Muscle layer of colon (tissue), 2 donors: ENCODE data around the gene OTOP3.
"Not testable (repeated sequence)": the region's sequence is repeated elsewhere in the genome, so short reads cannot be mapped to it uniquely, and the experiment has no call there.

ENCODE experiments used
- H3K27ac ChIP-seq: one replicate; pipeline ENCODE4 v1.7.0; 2013; ENCODE audit warnings: low read depth, mild to moderate bottlenecking, low read length, moderate library complexity
- H3K27me3 ChIP-seq, 2 donors: one replicate each; pipeline ENCODE4 v1.7.0; 2013; ENCODE audit warnings: low read length in 2 of 2, mild to moderate bottlenecking in 2 of 2; ENCODE audit not compliant: insufficient read depth in 2 of 2, control insufficient read depth in 1 of 2
- H3K36me3 ChIP-seq: one replicate; pipeline ENCODE4 v1.7.0; 2013; ENCODE audit warnings: mild to moderate bottlenecking, low read length; ENCODE audit not compliant: insufficient read depth
- H3K4me1 ChIP-seq: one replicate; pipeline ENCODE4 v1.7.0; 2013; ENCODE audit warnings: mild to moderate bottlenecking, low read length; ENCODE audit not compliant: insufficient read depth
- H3K4me3 ChIP-seq, 2 donors: one replicate each; pipeline ENCODE4 v1.7.0; 2013; ENCODE audit warnings: low read length in 2 of 2, low read depth in 1 of 2, mild to moderate bottlenecking in 1 of 2, moderate library complexity in 1 of 2
- H3K9ac ChIP-seq: one replicate; pipeline ENCODE4 v1.7.0; 2013; ENCODE audit warnings: low read length
- H3K9me3 ChIP-seq: one replicate; pipeline ENCODE4 v1.7.0; 2013; ENCODE audit warnings: mild to moderate bottlenecking, low read length
- donor health status: abdominal sarcoma.
- donor health status: Adenocarcinoma of cecum.

Gene OTOP3

GRCh38 chr17:74969501-74969900 is 33.8 kb downstream of the OTOP3 start:
- not testable (repeated sequence) for H3K27ac ChIP-seq, H3K9me3 ChIP-seq, H3K9ac ChIP-seq, H3K4me3 ChIP-seq, H3K4me1 ChIP-seq, H3K36me3 ChIP-seq
- H3K27me3 ChIP-seq: peaks cover 0 to 18% of the 10 kb centered on the region in 2 donors

- H3K36me3 ChIP-seq: no peaks in the 10 kb centered on the region
- H3K27ac ChIP-seq: no peak overlapping the region
- H3K9ac ChIP-seq: no peak overlapping the region
- H3K4me3 ChIP-seq: no peak overlapping the region
- peaks cover 0 to 18% of the 10 kb centered on the region in 2 donors for H3K27me3 ChIP-seq
- no peaks in the 10 kb centered on the region for H3K9me3 ChIP-seq
- peaks cover 4% of the 10 kb centered on the region for H3K4me1 ChIP-seq
Measured at GRCh38 chr17:74970395-74970794, 34.7 kb downstream of the OTOP3 start.

- peaks cover 0 to 18% of the 10 kb centered on the region in 2 donors for H3K27me3 ChIP-seq
- no peak overlapping the region for H3K9ac ChIP-seq
- no peaks in the 10 kb centered on the region for H3K36me3 ChIP-seq
- no peaks in the 10 kb centered on the region for H3K9me3 ChIP-seq
- peak overlapping the region in 1 of 2 donors; percentile 32 for H3K4me3 ChIP-seq
- no peak overlapping the region for H3K27ac ChIP-seq
- peaks cover 4% of the 10 kb centered on the region for H3K4me1 ChIP-seq
Measured at GRCh38 chr17:74971069-74971841, 35.6 kb downstream of the OTOP3 start.

- Histone ChIP-seq H3K27me3 (peaks cover 0 to 18% of the 10 kb centered on the region in 2 donors), H3K4me3 (peak overlapping the region; percentile 32 to 74), H3K27ac (no peak overlapping the region), H3K4me1 (peaks cover 4% of the 10 kb centered on the region), H3K9ac (no peak overlapping the region), H3K36me3 (no peaks in the 10 kb centered on the region), H3K9me3 (no peaks in the 10 kb centered on the region)
Measured at GRCh38 chr17:74971842-74972106, 36.1 kb downstream of the OTOP3 start.

- peaks cover 4% of the 10 kb centered on the region for H3K4me1 ChIP-seq
Measured at GRCh38 chr17:74972107-74972972, 36.6 kb downstream of the OTOP3 start, which contains the start of gene HID1. Gene HID1 (minus strand): TSS chr17:74972759. CDS start chr17:74972656, 103 bp downstream.

GRCh38 chr17:74972973-74973328 is 37.3 kb downstream of the OTOP3 start:
- peaks cover 0 to 18% of the 10 kb centered on the region in 2 donors for H3K27me3 ChIP-seq
- H3K36me3 ChIP-seq: no peaks in the 10 kb centered on the region
- H3K27ac ChIP-seq: no peak overlapping the region
- no peaks in the 10 kb centered on the region for H3K9me3 ChIP-seq
- H3K9ac ChIP-seq: no peak overlapping the region
- H3K4me1 ChIP-seq: peaks cover 4% of the 10 kb centered on the region
- H3K4me3 ChIP-seq: peak overlapping the region in 1 of 2 donors; percentile 74

More at GRCh38 chr17:74972107-74972972, 36.6 kb downstream of the OTOP3 start, which contains the start of gene HID1:
- Histone ChIP-seq H3K4me3 (peak within 1 kb of the TSS; percentile 32 to 74), H3K27me3 (peaks cover 0 to 18% of the 10 kb centered on the region in 2 donors), H3K36me3 (no peaks in the 10 kb centered on the region), H3K9me3 (no peaks in the 10 kb centered on the region), H3K27ac (no peak within 1 kb of the TSS), H3K9ac (no peak within 1 kb of the TSS)

- H3K4me1 ChIP-seq: peaks cover 4% of the 10 kb centered on the region
- H3K27me3 ChIP-seq: peaks cover 0 to 18% of the 10 kb centered on the region in 2 donors
- H3K27ac ChIP-seq: no peak overlapping the region
Measured at GRCh38 chr17:74975943-74976342, 40.2 kb downstream of the OTOP3 start.

GRCh38 chr17:74977802-74978201 is 42.1 kb downstream of the OTOP3 start:
- no peaks in the 10 kb centered on the region for H3K9me3 ChIP-seq
- no peak overlapping the region for H3K4me3 ChIP-seq
- H3K9ac ChIP-seq: no peak overlapping the region
- no peak overlapping the region for H3K27ac ChIP-seq
- H3K4me1 ChIP-seq: peaks cover 8% of the 10 kb centered on the region
- peaks cover 0 to 3% of the 10 kb centered on the region in 2 donors for H3K27me3 ChIP-seq
- H3K36me3 ChIP-seq: no peaks in the 10 kb centered on the region

More at GRCh38 chr17:74975943-74976342, 40.2 kb downstream of the OTOP3 start:
- no peak overlapping the region for H3K9ac ChIP-seq
- H3K4me3 ChIP-seq: no peak overlapping the region
- no peaks in the 10 kb centered on the region for H3K36me3 ChIP-seq
- H3K9me3 ChIP-seq: no peaks in the 10 kb centered on the region

GRCh38 chr17:74978240-74978639 is 42.5 kb downstream of the OTOP3 start:
- no peaks in the 10 kb centered on the region for H3K27me3 ChIP-seq
- H3K4me3 ChIP-seq: no peak overlapping the region
- no peak overlapping the region for H3K27ac ChIP-seq
- H3K4me1 ChIP-seq: peaks cover 8% of the 10 kb centered on the region
- no peaks in the 10 kb centered on the region for H3K36me3 ChIP-seq
- H3K9ac ChIP-seq: no peak overlapping the region
- no peaks in the 10 kb centered on the region for H3K9me3 ChIP-seq

- Histone ChIP-seq H3K4me3 (no peak overlapping the region), H3K36me3 (no peaks in the 10 kb centered on the region), H3K4me1 (peaks cover 8% of the 10 kb centered on the region), H3K9ac (no peak overlapping the region), H3K27me3 (no peaks in the 10 kb centered on the region), H3K9me3 (no peaks in the 10 kb centered on the region), H3K27ac (no peak overlapping the region)
Measured at GRCh38 chr17:74979408-74980146, 43.9 kb downstream of the OTOP3 start.
